Tibial nerve (tissue), 3 donors: ENCODE data around the gene MBNL2.

Experiments
- POLR2A ChIP-seq, 2 donors: fragments of 450-650 bp; IDR thresholded peaks; one replicate each; pipeline ENCODE4 v1.6.1; 2017; ENCODE audit warnings: antibody characterized with exemption in 2 of 2, mild to moderate bottlenecking in 2 of 2, moderate library complexity in 2 of 2
- TF ChIP-seq, protein P1 (sequence below), 5 experiments: fragments of 200-600 bp in 3 of 5; fragments of 450-650 bp in 2 of 5; sonication (generic) in 3 of 5; IDR thresholded peaks; one replicate each; pipeline ENCODE4 v1.5.1; 2016 to 2019; ENCODE audit warnings: antibody characterized with exemption in 5 of 5, mild to moderate bottlenecking in 3 of 5, moderate library complexity in 2 of 5

- TF ChIP-seq, protein P1, sequence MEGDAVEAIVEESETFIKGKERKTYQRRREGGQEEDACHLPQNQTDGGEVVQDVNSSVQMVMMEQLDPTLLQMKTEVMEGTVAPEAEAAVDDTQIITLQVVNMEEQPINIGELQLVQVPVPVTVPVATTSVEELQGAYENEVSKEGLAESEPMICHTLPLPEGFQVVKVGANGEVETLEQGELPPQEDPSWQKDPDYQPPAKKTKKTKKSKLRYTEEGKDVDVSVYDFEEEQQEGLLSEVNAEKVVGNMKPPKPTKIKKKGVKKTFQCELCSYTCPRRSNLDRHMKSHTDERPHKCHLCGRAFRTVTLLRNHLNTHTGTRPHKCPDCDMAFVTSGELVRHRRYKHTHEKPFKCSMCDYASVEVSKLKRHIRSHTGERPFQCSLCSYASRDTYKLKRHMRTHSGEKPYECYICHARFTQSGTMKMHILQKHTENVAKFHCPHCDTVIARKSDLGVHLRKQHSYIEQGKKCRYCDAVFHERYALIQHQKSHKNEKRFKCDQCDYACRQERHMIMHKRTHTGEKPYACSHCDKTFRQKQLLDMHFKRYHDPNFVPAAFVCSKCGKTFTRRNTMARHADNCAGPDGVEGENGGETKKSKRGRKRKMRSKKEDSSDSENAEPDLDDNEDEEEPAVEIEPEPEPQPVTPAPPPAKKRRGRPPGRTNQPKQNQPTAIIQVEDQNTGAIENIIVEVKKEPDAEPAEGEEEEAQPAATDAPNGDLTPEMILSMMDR (IDR thresholded peaks at IDR 0.05): no peak
- no peak for TF ChIP-seq POLR2A (IDR thresholded peaks at IDR 0.05)
These were observed 35.2 kb downstream of the MBNL2 start for GRCh38 chr13:97257228-97257755.
